Right lobe of liver (tissue), 4 donors: ENCODE results near the gene HOXD4.

ENCODE experiments used
- POLR2A ChIP-seq: fragments of 450-650 bp; IDR thresholded peaks from one replicate; pipeline ENCODE4 v1.6.1; 2017; ENCODE audit warnings: antibody characterized with exemption, mild to moderate bottlenecking
- TF ChIP-seq, protein P1 (sequence below), 4 donors: fragments of 200-600 bp in 3 of 4; fragments of 450-650 bp in 1 of 4; IDR thresholded peaks; one replicate each; pipeline versions ENCODE4 v1.5.1 to v1.8.0; 2016 to 2022; ENCODE audit warnings: antibody characterized with exemption in 4 of 4, mild to moderate bottlenecking in 2 of 4
- donor health status: DM: no; HTN: no; CAD: no.
- donor health status: DM: no; HTN: no; CAD: no.
- donor health status: DM: no; HTN: yes; CAD: no.

DNA sequence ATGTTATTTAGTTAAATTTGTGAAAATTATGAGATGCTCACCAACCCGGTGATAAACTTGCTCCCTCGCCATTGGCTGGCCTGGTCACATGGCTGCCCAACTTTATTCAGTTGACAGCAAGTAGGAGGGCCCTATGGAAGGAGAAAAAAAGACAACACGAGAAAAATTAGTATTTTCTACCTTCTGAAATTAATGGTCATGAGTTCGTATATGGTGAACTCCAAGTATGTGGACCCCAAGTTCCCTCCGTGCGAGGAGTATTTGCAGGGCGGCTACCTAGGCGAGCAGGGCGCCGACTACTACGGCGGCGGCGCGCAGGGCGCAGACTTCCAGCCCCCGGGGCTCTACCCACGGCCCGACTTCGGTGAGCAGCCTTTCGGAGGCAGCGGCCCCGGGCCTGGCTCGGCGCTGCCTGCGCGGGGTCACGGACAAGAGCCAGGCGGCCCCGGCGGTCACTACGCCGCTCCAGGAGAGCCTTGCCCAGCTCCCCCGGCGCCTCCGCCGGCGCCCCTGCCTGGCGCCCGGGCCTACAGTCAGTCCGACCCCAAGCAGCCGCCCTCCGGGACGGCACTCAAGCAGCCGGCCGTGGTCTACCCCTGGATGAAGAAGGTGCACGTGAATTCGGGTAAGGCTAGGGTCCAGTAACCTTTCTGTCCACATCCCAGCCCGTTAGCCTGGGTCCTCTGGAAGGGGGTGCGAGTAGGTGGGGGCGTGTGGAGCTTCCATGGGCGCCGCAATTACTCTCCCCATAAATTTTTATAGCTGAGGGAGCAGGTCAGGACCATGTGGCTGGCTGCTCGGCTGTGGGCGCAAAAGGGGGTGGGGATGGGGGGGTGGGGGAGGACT, at the start of gene HOXD4:
- TF ChIP-seq, protein P1, sequence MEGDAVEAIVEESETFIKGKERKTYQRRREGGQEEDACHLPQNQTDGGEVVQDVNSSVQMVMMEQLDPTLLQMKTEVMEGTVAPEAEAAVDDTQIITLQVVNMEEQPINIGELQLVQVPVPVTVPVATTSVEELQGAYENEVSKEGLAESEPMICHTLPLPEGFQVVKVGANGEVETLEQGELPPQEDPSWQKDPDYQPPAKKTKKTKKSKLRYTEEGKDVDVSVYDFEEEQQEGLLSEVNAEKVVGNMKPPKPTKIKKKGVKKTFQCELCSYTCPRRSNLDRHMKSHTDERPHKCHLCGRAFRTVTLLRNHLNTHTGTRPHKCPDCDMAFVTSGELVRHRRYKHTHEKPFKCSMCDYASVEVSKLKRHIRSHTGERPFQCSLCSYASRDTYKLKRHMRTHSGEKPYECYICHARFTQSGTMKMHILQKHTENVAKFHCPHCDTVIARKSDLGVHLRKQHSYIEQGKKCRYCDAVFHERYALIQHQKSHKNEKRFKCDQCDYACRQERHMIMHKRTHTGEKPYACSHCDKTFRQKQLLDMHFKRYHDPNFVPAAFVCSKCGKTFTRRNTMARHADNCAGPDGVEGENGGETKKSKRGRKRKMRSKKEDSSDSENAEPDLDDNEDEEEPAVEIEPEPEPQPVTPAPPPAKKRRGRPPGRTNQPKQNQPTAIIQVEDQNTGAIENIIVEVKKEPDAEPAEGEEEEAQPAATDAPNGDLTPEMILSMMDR (IDR thresholded peaks at IDR 0.05), result no peak
- no peak for TF ChIP-seq POLR2A
